ENCODE data around the gene SLC2A11.

Gene SLC2A11

DNA sequence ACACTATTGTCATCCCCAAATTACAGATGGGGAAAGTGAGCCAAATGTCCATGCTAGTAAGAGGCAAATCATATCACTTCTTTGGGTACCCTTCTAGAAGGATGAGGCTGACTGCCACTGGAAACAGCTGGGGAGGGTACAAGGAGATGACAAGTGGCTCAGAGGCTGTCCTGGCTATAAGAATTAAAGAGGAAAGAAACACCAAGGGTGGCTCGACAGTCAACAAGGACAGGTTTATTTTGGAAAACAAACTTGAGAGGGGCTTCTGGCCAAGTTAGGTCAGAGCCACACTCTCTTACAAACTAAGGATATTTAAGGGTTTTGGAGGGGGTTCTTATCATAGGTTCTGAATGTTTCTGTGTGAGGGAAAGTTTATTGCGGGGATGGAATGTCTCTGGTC is 34.5 kb downstream of the SLC2A11 start:
- TF ChIP-seq, protein P1, sequence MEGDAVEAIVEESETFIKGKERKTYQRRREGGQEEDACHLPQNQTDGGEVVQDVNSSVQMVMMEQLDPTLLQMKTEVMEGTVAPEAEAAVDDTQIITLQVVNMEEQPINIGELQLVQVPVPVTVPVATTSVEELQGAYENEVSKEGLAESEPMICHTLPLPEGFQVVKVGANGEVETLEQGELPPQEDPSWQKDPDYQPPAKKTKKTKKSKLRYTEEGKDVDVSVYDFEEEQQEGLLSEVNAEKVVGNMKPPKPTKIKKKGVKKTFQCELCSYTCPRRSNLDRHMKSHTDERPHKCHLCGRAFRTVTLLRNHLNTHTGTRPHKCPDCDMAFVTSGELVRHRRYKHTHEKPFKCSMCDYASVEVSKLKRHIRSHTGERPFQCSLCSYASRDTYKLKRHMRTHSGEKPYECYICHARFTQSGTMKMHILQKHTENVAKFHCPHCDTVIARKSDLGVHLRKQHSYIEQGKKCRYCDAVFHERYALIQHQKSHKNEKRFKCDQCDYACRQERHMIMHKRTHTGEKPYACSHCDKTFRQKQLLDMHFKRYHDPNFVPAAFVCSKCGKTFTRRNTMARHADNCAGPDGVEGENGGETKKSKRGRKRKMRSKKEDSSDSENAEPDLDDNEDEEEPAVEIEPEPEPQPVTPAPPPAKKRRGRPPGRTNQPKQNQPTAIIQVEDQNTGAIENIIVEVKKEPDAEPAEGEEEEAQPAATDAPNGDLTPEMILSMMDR (IDR thresholded peaks at IDR 0.05), result no peak
- Histone ChIP-seq H3K27me3 (peaks cover 8% of the 10 kb centered on the region), H3K36me3 (no peaks in the 10 kb centered on the region), H3K27ac (no peak overlapping the region), H3K4me3 (ENCODE audit: low read depth in 1 of 2, low read length in 1 of 2) (no peak overlapping the region), H3K4me1 (ENCODE audit: control insufficient read depth in 1 of 2, insufficient read depth in 1 of 2, low read depth in 1 of 2, low read length in 1 of 2) (peaks cover 15 to 19% of the 10 kb centered on the region in 2 experiments), H3K9me3 (no peaks in the 10 kb centered on the region)

DNA sequence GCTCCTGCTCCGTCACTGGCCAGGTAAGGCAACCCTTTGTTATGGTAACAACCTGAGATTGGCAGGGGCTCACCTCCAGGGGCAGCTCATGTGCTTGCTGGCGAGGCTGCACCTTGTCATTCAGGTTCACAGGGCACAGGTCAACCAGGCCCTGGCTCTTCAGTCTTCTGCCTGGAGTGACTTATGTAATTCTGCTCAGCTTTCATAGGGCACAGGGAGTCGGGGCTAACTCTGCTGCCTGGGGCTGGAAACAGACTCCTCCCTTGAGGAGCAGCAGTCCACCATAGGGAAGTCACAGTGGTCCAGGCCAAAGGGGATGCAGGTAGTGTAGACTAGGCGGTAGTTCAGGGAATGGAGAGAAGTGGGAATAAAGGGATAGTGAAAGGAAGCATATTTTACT is 35.0 kb downstream of the SLC2A11 start:
- H3K4me1 ChIP-seq (ENCODE audit: control insufficient read depth in 1 of 2, insufficient read depth in 1 of 2, low read depth in 1 of 2, low read length in 1 of 2), result peaks cover 15 to 19% of the 10 kb centered on the region in 2 experiments
- TF ChIP-seq, protein P1 (IDR thresholded peaks at IDR 0.05), result no peak
- H3K4me3 ChIP-seq (ENCODE audit: low read depth in 1 of 2, low read length in 1 of 2), result no peak overlapping the region
- no peaks in the 10 kb centered on the region for H3K9me3 ChIP-seq
- no peaks in the 10 kb centered on the region for H3K36me3 ChIP-seq
- H3K27ac ChIP-seq, result no peak overlapping the region
- H3K27me3 ChIP-seq, result peaks cover 8% of the 10 kb centered on the region

GRCh38 chr22:23893121-23893944 is 35.7 kb downstream of the SLC2A11 start:
- Histone ChIP-seq H3K27me3 (peaks cover 8% of the 10 kb centered on the region), H3K27ac (peak overlapping the region; percentile 89), H3K4me1 (ENCODE audit: control insufficient read depth in 1 of 2, insufficient read depth in 1 of 2, low read depth in 1 of 2, low read length in 1 of 2) (peaks cover 15 to 19% of the 10 kb centered on the region in 2 experiments), H3K36me3 (no peaks in the 10 kb centered on the region), H3K4me3 (ENCODE audit: low read depth in 1 of 2, low read length in 1 of 2) (peak overlapping the region; percentile 79 to 96), H3K9me3 (no peaks in the 10 kb centered on the region)
- TF ChIP-seq, protein P1 (IDR thresholded peaks at IDR 0.05), result no peak

DNA sequence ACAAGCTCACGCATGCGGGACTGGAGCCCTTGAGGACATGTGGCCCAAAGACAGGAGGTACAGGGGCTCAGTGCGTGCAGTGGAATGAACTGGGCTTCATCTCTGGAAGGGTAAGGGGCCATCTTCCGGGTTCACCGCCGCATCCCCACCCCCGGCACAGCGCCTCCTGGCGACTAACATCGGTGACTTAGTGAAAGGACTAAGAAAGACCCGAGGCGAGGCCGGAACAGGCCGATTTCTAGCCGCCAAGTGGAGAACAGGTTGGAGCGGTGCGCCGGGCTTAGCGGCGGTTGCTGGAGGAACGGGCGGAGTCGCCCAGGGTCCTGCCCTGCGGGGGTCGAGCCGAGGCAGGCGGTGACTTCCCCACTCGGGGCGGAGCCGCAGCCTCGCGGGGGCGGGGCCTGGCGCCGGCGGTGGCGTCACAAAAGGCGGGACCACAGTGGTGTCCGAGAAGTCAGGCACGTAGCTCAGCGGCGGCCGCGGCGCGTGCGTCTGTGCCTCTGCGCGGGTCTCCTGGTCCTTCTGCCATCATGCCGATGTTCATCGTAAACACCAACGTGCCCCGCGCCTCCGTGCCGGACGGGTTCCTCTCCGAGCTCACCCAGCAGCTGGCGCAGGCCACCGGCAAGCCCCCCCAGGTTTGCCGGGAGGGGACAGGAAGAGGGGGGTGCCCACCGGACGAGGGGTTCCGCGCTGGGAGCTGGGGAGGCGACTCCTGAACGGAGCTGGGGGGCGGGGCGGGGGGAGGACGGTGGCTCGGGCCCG is 36.5 kb downstream of the SLC2A11 start, which contains the start of gene MIF:
MIF (plus strand) TSS at position 439 of the 765 bp plus-strand sequence; CDS start at position 531, 92 bp downstream.
- TF ChIP-seq, protein P1 (IDR thresholded peaks at IDR 0.05), result peak; percentile 90
- Histone ChIP-seq H3K27me3 (peaks cover 8% of the 10 kb centered on the region), H3K4me1 (ENCODE audit: control insufficient read depth in 1 of 2, insufficient read depth in 1 of 2, low read depth in 1 of 2, low read length in 1 of 2) (peaks cover 15 to 19% of the 10 kb centered on the region in 2 experiments), H3K9me3 (no peaks in the 10 kb centered on the region), H3K36me3 (no peaks in the 10 kb centered on the region), H3K27ac (peak within 1 kb of the TSS; percentile 89), H3K4me3 (ENCODE audit: low read depth in 1 of 2, low read length in 1 of 2) (peak within 1 kb of the TSS; percentile 79 to 96)

DNA sequence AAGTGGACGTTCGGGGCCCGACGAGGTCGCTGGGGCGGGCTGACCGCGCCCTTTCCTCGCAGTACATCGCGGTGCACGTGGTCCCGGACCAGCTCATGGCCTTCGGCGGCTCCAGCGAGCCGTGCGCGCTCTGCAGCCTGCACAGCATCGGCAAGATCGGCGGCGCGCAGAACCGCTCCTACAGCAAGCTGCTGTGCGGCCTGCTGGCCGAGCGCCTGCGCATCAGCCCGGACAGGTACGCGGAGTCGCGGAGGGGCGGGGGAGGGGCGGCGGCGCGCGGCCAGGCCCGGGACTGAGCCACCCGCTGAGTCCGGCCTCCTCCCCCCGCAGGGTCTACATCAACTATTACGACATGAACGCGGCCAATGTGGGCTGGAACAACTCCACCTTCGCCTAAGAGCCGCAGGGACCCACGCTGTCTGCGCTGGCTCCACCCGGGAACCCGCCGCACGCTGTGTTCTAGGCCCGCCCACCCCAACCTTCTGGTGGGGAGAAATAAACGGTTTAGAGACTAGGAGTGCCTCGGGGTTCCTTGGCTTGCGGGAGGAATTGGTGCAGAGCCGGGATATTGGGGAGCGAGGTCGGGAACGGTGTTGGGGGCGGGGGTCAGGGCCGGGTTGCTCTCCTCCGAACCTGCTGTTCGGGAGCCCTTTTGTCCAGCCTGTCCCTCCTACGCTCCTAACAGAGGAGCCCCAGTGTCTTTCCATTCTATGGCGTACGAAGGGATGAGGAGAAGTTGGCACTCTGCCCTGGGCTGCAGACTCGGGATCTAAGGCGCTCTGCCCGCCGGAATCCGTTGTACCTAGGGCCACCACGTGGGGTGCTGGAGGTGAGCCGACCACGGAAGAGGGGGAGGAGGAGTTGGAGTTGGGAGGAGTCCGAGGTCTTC is 37.3 kb downstream of the SLC2A11 start:
- TF ChIP-seq, protein P1 (IDR thresholded peaks at IDR 0.05), result peak; percentile 31
- Histone ChIP-seq H3K27me3 (peaks cover 8% of the 10 kb centered on the region), H3K4me1 (ENCODE audit: control insufficient read depth in 1 of 2, insufficient read depth in 1 of 2, low read depth in 1 of 2, low read length in 1 of 2) (peaks cover 15 to 19% of the 10 kb centered on the region in 2 experiments), H3K27ac (peak overlapping the region; percentile 89), H3K36me3 (no peaks in the 10 kb centered on the region), H3K9me3 (no peaks in the 10 kb centered on the region), H3K4me3 (ENCODE audit: low read depth in 1 of 2, low read length in 1 of 2) (peak overlapping the region; percentile 79 to 96)
